ENCODE data around the gene POLR1A. TPM values are rescaled to one million over a fixed set of nuclear protein-coding genes. Genes with fewer than 3 reads are reported as not detected.

Gene POLR1A
- total RNA-seq, 4 donors from 2014 or later: 15.3 to 22.3 (median 19.8) TPM

DNA sequence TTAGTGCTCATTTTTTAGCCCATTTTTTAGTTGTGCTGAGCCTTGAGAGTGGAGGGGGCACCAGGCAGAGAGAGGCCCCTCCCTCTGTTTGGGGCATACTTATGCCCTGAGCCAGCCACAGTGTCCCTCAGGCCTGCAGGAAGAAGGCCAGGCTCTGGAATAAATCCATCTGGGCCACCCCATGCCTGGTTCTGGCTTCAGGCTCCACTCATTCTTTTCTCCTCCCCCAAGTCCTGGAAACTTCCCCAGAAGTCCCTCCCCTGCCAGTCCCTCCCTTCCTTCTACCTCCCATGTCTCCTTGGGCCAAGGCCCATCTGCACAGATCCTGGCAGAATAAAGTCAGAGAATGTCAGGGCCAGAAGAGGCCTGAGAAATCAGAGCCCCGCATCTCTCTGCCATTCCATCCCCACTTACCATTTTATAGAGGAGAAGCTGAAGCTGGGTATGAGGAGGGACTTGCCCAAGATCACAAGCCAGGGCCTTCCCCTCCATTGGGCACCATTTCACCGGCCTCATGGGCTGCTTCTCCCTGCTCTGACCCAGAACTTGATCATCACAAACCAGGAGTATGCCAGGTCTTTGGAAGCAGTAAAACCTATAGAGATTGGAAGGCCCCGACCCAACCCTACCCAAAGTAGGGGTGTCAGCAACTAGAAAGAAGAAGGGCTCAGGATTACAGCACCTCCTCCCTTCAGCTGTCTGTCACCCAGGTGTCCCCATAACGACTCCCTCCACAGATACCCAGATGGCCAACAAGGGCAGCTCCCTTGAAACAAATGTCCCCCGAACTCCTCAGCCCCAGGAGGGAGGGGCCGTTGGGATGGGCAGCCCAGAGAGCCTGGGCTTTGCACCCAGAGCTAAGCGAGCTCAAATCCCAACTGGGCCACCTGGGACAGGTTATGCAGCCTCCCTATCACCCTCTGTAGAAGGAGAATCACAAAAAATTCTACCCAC is 108.4 kb downstream of the POLR1A start:
- Histone ChIP-seq H3K9me3 (no peaks in the 10 kb centered on the region), H3K27me3 (no peaks in the 10 kb centered on the region), H3K36me3 (no peaks in the 10 kb centered on the region), H3K4me1 (peaks cover 3 to 83% (median 63%) of the 10 kb centered on the region in 4 donors), H3K4me3 (no peak overlapping the region), H3K27ac (peak overlapping the region; percentile 77 to 95 (median 86))
- 72 to 73% methylated on average over 7 of the region's 7 CpGs for WGBS, 2 donors
- TF ChIP-seq EP300 (IDR thresholded peaks at IDR 0.05): peak in 1 of 2 donors; percentile 64
- TF ChIP-seq POLR2A (IDR thresholded peaks at IDR 0.05): no peak
- peak in 1 of 2 donors; percentile 47 for DNase-seq (ENCODE audit: low spot score in 2 of 2)

DNA sequence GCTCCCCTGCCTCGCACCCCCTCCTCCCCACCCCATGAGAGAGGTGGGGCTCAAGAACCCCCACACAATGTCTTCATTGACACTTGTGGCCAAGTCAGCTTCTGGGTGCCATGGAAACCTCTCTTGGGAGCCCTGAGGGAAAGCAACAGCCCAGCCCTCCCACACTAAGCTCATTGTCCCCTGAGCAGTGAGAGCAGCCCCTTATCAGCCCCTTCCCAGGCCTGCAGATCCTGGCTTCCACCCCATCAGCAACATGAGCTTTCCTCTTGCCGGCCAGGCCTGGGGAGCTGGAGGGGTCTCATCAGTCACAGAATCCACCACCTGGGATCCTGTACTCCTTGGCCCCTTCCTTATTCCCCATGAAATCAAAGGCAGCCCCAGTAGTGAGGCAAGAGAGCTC is 109.1 kb downstream of the POLR1A start:
- DNase-seq (ENCODE audit: low spot score in 2 of 2): no peak

DNA sequence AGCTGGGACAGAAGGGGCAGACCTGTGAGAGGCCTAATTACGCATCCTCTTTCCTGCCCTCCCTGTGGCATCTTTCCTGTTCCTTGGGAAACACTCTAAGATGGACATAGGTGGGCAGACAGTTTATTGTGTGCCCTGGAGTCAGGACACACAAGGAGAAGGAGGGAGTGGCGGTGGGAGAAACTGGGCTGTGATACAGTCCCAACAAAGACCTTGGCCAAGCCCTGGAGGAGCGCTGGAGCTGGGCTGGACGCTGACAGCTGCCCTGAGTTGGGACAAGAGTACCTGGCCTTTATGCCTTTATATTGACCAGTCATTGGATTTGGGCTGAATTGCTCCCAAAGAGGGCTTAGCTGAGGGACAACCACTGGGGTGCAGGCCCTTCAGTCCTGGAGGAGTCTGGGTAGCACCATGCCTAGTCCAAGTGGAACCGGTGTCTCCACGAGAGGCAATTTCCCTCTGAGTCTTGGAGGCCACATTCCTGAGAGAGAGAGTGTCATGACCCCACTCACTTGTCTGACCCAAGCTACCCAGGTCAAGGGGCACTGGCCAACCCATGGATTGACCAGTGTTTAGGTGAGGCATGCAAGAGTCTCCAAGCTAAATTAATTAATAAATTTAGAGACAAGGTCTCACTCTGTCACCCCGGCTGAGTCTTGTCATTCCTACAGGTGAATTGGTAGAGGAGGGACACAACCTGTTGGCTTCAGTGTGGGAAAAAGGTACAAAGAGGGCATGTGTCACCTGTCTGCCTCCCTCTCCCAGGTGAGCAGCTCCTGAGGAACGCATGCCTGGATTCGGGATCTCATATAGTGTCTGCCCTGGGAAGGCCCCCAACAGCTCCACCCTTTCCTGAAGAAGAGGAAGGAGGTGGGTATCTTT is 109.8 kb downstream of the POLR1A start:
- H3K36me3 ChIP-seq: no peaks in the 10 kb centered on the region
- peak overlapping the region; percentile 77 to 95 (median 86) for H3K27ac ChIP-seq
- DNase-seq (ENCODE audit: low spot score in 2 of 2): no peak
- H3K27me3 ChIP-seq: no peaks in the 10 kb centered on the region
- 79 to 87% methylated on average over 9 of the region's 9 CpGs for WGBS, 2 donors
- peaks cover 3 to 77% (median 60%) of the 10 kb centered on the region in 4 donors for H3K4me1 ChIP-seq
- no peak overlapping the region for H3K4me3 ChIP-seq
- H3K9me3 ChIP-seq: no peaks in the 10 kb centered on the region
- TF ChIP-seq EP300 (IDR thresholded peaks at IDR 0.05): no peak
- TF ChIP-seq, protein P1, sequence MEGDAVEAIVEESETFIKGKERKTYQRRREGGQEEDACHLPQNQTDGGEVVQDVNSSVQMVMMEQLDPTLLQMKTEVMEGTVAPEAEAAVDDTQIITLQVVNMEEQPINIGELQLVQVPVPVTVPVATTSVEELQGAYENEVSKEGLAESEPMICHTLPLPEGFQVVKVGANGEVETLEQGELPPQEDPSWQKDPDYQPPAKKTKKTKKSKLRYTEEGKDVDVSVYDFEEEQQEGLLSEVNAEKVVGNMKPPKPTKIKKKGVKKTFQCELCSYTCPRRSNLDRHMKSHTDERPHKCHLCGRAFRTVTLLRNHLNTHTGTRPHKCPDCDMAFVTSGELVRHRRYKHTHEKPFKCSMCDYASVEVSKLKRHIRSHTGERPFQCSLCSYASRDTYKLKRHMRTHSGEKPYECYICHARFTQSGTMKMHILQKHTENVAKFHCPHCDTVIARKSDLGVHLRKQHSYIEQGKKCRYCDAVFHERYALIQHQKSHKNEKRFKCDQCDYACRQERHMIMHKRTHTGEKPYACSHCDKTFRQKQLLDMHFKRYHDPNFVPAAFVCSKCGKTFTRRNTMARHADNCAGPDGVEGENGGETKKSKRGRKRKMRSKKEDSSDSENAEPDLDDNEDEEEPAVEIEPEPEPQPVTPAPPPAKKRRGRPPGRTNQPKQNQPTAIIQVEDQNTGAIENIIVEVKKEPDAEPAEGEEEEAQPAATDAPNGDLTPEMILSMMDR (IDR thresholded peaks at IDR 0.05): no peak

More for the DNA sequence above, 109.1 kb downstream of the POLR1A start:
- Histone ChIP-seq H3K9me3 (no peaks in the 10 kb centered on the region), H3K4me3 (no peak overlapping the region), H3K27me3 (no peaks in the 10 kb centered on the region), H3K4me1 (peaks cover 3 to 83% (median 63%) of the 10 kb centered on the region in 4 donors), H3K36me3 (no peaks in the 10 kb centered on the region), H3K27ac (peak overlapping the region; percentile 77 to 95 (median 86))
- 36 to 38% methylated on average over 2 of the region's 2 CpGs for WGBS, 2 donors
- TF ChIP-seq, protein P1 (IDR thresholded peaks at IDR 0.05): no peak
- TF ChIP-seq EP300 (IDR thresholded peaks at IDR 0.05): peak in 1 of 2 donors; percentile 23

DNA sequence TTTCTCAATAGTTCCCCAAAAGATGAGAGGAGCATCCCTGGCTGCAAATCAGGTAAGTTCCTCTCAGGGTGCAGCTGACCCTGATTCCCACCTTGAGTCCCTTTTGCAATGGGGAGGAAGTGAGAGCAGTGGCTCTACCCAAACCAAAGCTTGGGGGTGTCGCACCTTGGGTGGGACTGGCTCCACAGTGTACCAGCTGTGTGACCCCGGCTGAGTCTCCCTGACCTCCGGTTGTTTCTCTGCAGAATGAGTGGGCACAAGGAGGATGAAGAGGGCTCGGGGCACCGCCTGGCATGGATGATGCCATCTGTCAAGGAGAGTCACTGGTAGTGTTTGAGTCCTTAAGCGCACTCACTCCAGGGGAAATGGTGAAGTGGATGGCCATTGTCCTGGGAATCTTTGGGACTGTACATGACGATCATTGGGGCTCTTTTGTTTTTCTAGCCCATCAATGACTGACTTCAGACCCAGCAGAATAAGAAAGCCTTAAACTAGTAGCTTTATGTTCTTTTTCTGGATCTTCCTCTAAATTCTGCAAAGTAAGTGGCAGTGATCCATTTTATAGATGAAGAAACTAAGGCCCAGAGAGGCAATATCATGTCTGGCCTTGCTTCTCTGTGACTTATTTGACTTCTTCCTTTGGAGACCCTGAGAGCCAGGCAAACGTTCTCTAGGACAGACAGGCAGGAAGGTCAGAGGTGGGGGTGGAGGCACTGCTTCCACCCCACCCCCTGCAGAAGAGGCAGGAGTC is 110.6 kb downstream of the POLR1A start:
- peak overlapping the region in 3 of 4 donors; percentile 82 to 95 (median 91) for H3K27ac ChIP-seq

More for the DNA sequence above, 110.6 kb downstream of the POLR1A start:
- H3K4me1 ChIP-seq: peaks cover 3 to 69% (median 57%) of the 10 kb centered on the region in 4 donors
- no peak for DNase-seq (ENCODE audit: low spot score in 2 of 2)
- WGBS, 2 donors: 76 to 78% methylated on average over 7 to 8 of the region's 8 CpGs
- H3K4me3 ChIP-seq: no peak overlapping the region
- no peaks in the 10 kb centered on the region for H3K36me3 ChIP-seq
- no peaks in the 10 kb centered on the region for H3K9me3 ChIP-seq
- no peaks in the 10 kb centered on the region for H3K27me3 ChIP-seq
- TF ChIP-seq, protein P1 (IDR thresholded peaks at IDR 0.05): no peak
- TF ChIP-seq EP300 (IDR thresholded peaks at IDR 0.05) (no peak), POLR2A (IDR thresholded peaks at IDR 0.05) (no peak)

Data from tibial nerve (tissue), 4 donors.